Stimulated activated naive CD8-positive, alpha-beta T cell treated with anti-CD3 and anti-CD28 coated beads, Interleukin-15, Interleukin-2, amounts not matched to agents 100 U/mL and 50 U/mL, for 24 hours (primary cell): Measurements from ENCODE around the gene PLPPR2.
"Not testable (repeated sequence)": the region's sequence is repeated elsewhere in the genome, so short reads cannot be mapped to it uniquely, and the experiment has no call there.

Source experiments
- ATAC-seq: fragments of 150-1000 bp; cut with Tn5 transposase; one replicate; pipeline ENCODE4 v1.10.0; 2021
- DNase-seq: peaks from one replicate; pipeline ENCODE4 v3.0.0; 2021

PLPPR2 gene

DNA sequence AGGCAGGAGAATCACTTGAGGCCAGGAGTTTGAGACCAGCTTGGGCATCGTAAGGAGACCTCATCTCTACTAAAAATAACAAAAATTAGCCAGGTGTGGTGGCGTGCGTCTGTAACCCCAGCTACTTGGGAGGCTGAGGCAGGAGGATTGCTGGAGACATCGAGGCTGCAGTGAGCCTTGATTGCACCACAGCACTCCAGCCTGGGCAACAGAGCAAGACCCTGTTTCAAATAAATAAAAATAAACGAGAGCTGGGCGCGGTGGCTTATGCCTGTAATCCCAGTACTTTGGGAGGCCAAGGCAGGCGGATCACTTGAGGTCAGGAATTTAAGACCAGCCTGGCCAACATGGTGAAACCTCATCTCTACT lies 15.1 kb upstream of the PLPPR2 start:
- not testable (repeated sequence) for ATAC-seq, DNase-seq

DNA sequence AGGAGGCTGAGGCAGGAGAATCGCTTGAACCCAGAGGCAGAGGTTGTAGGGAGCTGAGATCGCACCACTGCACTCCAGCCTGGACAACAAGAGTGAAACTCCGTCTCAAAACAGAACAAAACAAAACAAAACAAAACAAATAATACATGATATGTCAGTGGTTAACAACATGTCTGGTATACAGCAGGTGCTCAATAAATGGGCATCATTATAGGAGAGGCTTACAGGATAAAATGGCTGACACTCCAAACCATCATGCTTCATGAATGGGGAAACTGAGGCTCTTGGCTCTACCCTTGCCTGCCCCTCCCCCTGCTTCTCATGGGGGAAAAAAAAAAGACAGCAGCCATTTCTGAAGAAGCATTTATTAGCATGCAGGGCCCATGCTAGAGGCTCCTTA lies 12.8 kb upstream of the PLPPR2 start:
- ATAC-seq (no peak), DNase-seq (no peak)

DNA sequence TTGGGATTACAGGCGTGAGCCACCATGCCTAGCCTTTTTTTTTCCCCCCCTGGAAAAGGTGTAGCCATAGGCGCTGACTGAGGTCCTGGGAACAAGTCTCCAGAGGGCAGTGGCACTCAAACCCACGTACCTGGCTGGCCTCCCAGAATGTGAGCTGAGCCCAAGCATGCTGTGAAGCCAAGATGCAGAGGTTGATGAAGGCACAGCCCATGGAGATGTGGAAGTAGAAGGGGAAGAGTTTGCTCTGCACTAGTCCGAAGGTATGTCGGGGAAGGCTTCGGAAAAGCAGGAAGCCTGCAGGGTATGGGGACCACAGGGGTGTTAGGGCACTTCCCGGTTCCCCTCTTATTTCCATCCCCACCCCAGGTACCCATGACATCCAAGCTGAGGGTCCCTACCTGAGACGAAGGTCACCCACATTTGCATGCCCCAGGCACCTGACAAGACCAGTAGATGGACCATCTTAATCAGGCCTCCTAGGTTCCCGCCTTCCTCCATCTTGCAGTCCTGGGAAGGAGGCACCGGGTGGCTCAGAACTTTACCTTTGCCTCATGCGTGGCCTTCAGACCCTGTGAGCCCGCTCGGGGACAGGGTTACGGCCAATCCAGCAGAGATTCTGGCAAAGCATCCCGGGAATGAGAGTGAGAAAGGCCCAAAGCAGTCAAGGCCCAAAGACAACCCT lies 10.0 kb upstream of the PLPPR2 start:
- ATAC-seq (no peak), DNase-seq (no peak)

DNA sequence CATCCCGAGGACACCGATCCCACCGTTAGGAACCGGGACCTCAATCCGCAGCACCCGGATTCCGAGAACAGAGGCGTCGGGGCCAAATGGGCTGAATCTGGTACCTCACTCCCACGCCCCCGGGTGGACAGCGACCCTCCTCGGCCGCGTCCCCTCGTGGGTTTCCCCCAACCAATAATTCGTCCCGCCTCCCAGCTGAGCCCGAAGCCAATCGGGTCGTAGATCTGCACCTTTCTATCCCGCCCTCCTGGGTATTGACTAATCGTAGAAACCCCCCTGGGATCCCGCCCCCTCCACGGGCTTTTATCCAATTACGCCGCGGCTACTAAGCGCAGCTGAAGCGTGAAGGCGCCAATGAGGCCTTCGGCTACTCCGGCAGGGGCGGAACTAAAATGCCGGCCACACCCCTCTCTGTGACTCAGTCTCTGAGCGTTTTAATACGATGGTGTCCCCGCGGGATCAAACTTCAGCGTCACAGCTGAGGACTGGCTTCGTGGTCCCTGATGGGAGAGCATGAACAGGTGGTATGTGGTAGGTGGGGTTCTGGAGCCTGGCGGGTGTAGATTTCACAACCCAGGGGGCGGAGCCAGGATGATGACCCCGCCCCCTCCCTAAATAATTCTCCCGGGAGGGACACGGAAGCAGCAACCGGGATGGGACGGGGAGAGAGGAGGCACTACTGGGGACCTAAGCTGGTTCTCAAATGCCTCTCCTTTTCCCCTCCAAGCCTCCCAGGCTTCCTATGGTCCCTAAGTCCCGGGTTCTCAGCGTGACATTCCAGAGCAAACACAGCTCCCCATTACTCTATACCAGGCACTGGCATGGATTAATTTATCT lies 8.9 kb upstream of the PLPPR2 start, which contains the start of the genes CCDC159 and TMEM205:
TSS of gene CCDC159 (plus strand) at position 416 of the 837 bp plus-strand sequence. CDS start at position 504, 88 bp downstream.
TSS of gene TMEM205 (minus strand) at position 165 of the 837 bp plus-strand sequence. CDS start 649 bp downstream, outside the sequence.
- ATAC-seq (peak; percentile 98), DNase-seq (peak; percentile 97)

DNA sequence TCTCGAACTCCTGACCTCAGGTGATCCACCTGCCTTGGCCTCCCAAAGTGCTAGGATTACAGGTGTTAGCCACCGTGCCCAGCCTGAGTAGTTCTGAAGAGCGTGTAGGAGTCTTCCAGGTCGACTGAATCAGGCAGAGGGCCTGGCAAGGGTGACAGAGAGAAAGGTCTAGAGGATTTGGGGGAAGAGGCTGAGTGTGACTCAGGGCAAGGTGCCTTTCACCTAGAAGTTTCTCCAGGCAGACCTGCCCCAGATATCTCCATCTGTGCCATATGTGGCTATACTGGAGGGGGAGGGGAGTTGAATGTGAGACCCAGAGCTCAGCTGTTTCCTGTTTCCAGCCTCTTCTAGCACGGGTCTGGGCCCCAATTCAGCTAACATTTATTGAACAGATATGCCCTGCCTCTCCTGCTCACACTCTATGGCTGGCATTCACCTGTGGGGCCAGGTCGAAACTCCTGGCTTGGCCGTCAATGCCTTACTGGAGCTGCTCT lies 7.6 kb upstream of the PLPPR2 start:
- ATAC-seq, result no peak
- DNase-seq, result no peak

DNA sequence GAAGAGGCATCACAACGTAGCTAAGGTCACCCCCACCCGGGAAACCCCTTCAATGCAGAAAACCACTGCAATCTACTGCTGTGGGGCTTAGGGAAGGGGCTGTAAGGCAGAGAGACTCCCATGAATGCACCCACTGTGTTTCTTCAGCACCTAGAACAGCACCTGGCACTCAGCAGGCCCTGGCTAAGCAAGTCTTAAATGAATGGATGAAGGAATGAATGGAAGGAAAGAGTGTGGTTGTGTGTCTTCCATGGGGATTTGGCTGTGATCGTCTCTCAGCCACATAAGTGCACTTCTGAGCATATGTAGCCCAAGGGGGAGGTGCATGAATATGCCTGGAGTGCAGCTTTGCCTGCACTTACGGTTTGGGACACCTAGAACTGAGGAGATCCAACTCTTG lies 6.1 kb upstream of the PLPPR2 start:
- ATAC-seq (no peak), DNase-seq (no peak)

DNA sequence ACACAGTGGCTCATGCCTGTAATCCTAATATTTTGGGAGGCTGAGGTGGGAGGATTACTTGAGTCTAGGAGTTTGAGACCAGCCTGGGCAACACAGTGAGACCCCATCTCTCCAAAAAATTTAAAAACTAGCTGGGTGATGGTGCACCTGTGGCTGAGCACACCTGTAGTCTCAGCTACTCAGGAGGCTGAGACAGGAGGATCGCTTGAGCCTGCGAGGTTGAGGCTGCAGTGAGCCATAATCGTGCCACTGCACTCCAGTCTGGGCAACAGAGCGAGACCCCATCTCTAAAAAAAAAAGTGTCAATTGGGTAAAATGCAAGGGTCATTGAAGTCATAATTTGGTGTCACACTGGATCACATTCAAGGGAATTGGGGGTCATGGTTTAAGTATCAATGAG lies 1.1 kb upstream of the PLPPR2 start:
- not testable (repeated sequence) for DNase-seq, ATAC-seq

DNA sequence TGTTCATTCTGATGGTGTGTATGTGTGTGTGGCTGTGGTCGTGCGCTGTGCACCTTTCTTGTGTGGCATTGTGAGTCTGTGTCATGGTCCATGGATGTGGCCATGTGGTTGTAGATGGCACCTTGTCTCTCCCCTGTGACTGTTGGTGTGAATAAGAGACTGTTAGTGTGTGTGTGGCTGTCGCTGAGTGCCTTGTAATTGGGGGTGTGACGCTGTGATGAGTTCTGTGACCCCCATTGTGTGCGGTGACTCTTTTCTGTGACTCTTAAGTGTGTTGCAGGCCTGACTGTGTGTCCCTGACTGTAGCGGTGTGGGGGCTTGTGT lies 804 bp downstream of the PLPPR2 start:
- no peak for ATAC-seq
- DNase-seq, result no peak

DNA sequence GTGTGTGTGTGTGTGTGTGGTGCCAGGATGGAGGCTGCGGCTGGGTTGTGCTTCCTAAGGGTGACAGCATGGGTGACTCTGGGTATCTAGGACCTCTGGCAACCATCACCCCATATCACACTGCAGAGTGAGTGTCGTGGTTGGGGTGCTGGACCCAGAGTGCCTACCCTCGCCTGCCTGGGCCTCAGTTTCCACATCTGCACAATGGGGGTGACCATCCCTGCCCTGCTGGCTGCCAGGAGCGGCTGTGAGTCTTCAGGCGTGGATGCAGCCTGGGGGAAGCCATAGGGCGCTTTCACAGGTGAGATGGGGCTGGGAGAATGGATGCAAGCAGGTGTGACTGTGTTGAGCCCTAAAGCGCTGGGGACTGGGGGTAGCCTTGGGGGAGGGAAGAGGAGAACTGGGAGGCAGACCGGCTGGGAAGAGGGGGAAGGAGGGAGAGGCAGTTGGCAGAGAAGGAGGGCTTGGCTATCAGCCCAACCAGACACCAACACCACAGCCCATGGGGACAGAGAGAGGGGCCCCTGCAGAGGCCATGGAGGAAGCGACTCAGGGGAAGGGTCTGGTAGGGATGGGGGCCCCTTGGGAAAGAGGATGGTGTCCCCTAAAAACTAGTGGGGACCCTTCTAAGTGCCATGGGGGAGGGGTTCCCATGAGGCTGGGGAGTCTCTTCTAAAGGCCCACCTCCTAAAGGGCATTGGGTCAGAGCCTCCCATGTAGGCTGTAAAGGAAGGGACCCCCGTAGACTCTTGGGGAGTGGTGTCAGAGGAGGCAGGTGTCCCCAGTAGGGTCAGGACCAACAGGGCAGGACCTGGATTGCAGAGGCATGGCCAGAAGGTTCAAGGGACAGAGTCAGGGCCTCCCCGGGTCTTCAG lies 1.7 kb downstream of the PLPPR2 start:
- ATAC-seq (no peak), DNase-seq (no peak)

DNA sequence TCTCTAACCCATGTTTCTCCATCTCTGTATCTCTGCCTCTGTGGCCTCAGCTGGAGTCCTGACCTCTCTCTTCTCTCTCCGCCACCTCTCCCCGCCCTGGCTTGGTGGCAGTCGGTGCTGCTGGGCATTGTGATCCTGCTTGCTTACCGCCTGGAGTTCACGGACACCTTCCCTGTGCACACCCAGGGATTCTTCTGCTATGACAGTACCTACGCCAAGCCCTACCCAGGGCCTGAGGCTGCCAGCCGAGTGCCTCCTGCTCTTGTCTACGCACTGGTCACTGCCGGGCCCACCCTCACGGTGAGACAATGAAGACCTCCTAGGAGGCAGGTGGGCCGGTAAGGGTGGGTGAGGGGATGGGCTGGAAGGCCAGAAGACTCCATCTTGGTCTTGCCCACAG lies 4.2 kb downstream of the PLPPR2 start:
- DNase-seq (no peak), ATAC-seq (no peak)

DNA sequence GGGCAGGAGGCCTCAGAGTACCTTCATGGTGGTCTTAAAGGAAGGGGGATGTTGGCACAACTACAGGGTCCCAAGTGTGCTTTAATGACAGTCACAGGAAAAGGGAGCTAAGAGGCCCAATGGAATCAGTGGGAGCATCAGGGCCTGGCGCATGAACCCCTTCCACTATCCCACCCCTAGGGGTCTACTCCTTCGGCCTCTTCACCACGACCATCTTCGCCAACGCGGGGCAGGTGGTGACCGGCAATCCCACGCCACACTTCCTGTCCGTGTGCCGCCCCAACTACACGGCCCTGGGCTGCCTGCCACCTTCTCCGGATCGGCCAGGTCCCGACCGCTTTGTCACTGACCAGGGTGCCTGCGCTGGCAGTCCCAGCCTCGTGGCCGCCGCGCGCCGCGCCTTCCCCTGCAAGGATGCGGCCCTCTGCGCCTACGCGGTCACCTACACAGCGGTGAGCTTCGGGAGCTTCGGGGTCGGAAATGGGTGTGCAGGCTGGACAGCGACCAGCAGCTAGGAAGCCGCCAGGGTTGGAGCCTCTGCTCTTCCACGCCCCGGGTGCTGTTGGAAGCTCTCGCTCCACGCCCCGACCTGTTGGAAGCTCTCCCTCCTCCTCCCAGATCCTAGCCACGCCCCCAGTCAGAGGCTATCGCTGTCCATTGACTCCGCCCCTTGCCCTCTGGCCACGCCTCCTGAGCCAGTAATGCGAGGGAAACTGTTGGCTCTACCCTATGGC lies 6.0 kb downstream of the PLPPR2 start:
- peak; percentile 24 for ATAC-seq
- no peak for DNase-seq

DNA sequence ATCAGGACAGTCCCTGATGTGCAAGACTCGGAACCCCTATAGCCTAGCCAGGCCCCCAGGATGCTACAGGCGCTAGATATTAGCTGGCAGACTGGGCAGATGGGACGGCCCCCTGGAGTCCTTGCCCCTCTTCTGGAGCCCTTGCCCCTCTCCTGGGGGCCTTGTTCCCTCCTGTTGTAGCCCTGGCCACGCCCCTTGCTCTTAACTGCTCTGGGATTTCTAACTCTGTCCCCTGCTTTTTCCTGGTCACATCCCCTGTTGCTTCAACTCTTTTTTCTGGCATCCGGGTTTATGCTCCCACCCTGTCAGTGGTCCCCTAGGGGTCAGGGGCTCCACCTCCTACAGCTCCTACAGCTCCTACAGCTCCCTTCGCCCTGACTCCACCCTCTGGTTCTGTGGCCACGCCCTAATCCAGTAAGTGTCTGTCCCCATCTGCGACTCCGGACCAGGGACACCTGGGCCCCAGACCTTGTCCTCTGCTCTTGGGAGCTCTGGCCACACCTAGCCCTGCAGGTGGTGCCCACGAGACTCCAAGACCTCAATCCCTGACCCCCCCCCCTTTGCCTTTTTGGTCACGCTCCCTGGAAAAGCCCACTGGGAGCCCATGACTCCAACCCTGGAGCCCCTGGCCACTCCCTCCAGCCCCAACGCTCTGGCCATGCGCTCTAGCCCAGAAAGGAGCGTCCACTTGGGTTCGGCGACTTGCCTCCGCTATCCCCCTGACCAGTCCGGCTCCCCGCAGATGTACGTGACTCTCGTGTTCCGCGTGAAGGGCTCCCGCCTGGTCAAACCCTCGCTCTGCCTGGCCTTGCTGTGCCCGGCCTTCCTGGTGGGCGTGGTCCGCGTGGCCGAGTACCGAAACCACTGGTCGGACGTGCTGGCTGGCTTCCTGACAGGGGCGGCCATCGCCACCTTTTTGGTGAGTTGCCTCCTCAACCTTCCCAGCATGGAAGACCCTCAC lies 6.8 kb downstream of the PLPPR2 start:
- ATAC-seq (no peak), DNase-seq (no peak)

DNA sequence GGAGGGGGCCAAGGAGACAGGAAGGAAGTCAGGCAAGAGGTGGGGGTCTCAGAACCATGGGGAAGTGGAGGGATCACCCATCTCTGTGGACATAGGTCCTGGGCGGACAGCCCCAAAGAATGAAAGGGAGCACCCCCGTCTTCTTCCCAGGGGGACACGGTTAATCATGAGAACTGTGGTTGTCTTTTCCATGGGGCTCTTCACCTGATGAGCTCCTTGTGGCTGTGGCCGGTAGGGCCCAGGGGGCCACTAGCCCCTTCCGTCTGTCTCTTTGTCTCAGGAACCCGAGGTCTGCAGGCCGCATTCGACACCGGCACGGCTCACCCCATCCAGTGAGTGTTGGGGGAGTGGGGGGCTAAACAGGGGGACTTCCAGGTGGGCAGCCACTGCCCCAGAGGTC lies 8.6 kb downstream of the PLPPR2 start:
- DNase-seq (no peak), ATAC-seq (no peak)

DNA sequence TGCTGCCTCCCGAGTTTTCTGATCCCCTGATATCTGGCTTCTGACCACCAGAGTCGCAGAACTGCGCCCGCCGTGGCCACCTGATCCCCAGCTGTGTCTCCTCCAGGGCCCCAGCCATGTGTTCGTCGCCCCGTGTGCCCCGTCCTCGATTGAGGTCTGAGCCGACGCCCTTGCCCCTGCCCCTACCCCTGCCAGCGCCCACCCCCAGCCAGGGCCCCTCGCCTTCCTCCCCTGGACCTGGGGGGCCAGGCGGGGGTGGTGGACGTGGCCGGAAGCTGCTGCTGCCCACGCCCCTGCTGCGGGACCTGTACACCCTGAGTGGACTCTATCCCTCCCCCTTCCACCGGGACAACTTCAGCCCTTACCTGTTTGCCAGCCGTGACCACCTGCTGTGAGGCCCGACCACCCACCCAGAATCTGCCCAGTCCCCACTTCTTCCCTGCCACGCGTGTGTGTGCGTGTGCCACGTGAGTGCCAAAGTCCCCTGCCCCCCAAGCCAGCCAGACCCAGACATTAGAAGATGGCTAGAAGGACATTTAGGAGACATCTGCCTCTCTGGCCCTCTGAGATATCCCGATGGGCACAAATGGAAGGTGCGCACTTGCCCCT lies 9.2 kb downstream of the PLPPR2 start:
- DNase-seq (no peak), ATAC-seq (no peak)

DNA sequence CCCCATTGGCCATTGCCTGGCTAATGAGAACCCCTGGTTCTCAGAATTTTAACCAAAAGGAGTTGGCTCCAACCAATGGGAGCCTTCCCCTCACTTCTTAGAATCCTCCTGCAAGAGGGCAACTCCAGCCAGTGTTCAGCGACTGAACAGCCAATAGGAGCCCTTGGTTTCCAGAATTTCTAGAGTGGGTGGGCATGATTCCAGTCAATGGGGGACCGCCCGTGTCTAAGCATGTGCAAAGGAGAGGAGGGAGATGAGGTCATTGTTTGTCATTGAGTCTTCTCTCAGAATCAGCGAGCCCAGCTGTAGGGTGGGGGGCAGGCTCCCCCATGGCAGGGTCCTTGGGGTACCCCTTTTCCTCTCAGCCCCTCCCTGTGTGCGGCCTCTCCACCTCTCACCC lies 9.7 kb downstream of the PLPPR2 start:
- ATAC-seq (no peak), DNase-seq (no peak)

DNA sequence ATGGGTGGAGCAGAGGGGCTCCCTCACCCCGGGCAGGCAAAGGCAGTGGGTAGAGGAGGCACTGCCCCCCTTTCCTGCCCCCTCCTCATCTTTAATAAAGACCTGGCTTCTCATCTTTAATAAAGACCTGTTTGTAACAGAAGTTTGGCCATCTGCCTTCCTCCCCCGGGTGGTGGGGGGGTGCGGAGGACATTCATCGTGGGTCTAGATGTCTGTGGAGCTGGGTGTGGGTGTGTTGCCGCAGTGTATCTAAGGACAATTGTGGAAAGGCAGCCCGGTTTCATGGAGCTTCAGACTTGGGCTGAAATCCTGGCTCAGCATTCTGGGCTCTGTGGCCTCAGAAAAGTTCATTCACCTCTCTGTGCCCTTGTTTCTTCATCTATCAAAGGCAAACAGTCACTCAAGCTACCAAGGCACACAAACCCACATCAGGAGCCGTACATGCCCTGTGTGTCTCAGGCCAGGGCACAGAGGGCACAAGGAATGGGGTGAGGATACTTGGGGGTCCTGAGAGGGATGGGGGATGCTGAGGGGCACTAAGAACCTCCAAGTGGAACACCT lies 10.4 kb downstream of the PLPPR2 start:
- DNase-seq, result no peak

DNA sequence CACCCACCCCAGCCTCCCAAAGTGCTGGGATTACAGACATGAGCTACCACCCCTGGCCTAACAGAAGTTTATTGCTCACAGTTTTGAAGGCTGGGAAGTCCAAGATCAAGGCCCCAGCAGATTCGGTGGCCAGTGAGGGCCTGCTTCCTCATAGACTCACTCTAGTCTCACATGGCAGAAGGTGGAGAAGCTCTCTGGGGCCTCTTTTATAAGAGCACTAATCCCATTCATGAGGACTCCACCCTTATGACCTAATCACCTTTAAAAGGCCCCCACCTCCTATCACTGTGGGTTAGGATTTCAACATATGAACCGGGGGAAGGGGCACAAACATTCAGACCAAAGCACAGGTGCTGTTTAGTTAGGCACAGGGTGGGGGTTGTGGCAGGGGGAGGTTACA lies 12.3 kb downstream of the PLPPR2 start:
- ATAC-seq (no peak), DNase-seq (no peak)

More for the DNA sequence above, 10.4 kb downstream of the PLPPR2 start:
- no peak for ATAC-seq

DNA sequence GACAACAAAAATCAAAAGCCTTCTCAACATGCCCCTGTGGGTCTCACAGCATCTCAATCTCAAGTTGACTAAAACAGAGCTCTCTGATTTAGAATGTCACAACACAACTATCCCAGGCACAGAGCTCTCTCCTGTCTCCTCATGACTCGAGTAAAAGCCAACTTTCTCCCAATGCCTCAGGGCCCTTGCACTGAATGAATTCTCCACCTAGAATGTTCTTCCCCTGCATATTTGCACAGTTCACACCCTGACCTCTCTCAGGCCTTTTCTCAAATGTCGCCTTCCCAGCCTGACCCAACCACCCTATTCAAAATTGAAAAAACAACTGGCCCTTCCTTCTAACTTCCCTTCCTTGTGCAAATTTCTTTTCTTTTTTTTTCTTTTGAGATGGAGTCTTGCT lies 15.5 kb downstream of the PLPPR2 start:
- no peak for ATAC-seq
- no peak for DNase-seq

DNA sequence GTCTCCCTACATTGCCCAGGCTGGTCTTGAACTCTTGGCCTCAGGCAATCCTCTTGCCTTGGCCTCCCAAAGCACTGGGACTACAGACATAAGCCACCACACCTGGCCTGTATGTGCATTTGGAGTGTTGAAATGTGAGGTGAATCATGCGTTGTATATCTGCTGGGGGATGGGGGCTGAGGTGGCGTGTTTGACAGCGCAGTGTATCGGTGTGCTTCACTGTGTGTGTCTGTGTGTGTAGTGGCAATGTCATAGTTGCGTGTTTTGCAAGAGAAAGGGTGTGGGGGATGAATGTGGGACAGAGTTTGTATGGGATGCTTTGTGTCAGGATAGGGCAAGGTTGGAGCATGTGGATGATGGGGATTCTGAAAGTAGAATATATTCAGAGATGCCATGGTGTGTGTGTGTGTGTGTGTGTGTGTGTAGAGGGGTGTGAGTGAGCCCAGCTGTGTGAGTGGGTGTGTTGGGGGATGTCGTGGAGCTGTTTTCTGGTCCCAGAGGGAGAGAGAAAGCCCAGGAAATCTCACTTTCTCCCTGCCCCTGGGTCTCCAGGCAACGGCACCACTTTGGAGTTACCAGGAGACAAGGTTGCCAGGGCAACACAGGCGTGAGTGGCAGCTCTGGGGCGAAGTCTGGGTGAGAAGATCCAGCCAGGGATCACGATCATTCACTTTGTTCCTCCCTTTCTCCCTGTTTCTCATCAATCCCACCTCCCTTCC lies 18.1 kb downstream of the PLPPR2 start:
- no peak for ATAC-seq
- no peak for DNase-seq
